Ovary (tissue), 9 donors: ENCODE data around the gene EPHB1. TPM values are rescaled to one million over a fixed set of nuclear protein-coding genes. Genes with fewer than 3 reads are reported as not detected.

ENCODE experiments used
- DNase-seq, 5 donors: peaks; one replicate each; pipeline ENCODE4 v3.0.0-alpha.2; 2019 to 2020
- H3K27ac ChIP-seq, 2 donors: fragments of 200-600 bp; one replicate each; pipeline versions ENCODE4 v1.5.1 to v1.8.0; 2019 to 2022
- H3K27me3 ChIP-seq: fragments of 200-600 bp; one replicate; pipeline ENCODE4 v1.8.0; 2022
- H3K36me3 ChIP-seq: fragments of 200-600 bp; sonication (generic); one replicate; pipeline ENCODE4 v1.5.1; 2019
- H3K4me1 ChIP-seq: one replicate; pipeline ENCODE4 v1.8.1; 2013; ENCODE audit warnings: mild to moderate bottlenecking, moderate library complexity; ENCODE audit not compliant: insufficient read depth
- H3K4me3 ChIP-seq: fragments of 200-600 bp; sonication (generic); one replicate; pipeline ENCODE4 v1.5.1; 2017
- H3K9me3 ChIP-seq, 2 donors: fragments of 200-600 bp in 1 of 2; sonication (generic) in 1 of 2; one replicate each; pipeline versions ENCODE4 v1.5.1 to v1.8.1; 2013 to 2019; ENCODE audit warnings: mild to moderate bottlenecking in 1 of 2, moderate library complexity in 1 of 2
- CTCF ChIP-seq, 3 donors: fragments of 450-650 bp in 2 of 3; fragments of 200-600 bp in 1 of 3; IDR thresholded peaks; one replicate each; pipeline versions ENCODE4 v1.5.1 to v1.8.0; 2016 to 2022; ENCODE audit warnings: antibody characterized with exemption in 3 of 3, mild to moderate bottlenecking in 1 of 3
- EP300 ChIP-seq: sonication (generic); formaldehyde crosslinking; IDR thresholded peaks from one replicate; pipeline ENCODE4 v1.6.1; 2017; ENCODE audit warnings: antibody characterized with exemption
- POLR2A ChIP-seq: fragments of 450-650 bp; IDR thresholded peaks from one replicate; pipeline ENCODE4 v1.6.1; 2017; ENCODE audit warnings: antibody characterized with exemption, mild to moderate bottlenecking, moderate library complexity
- WGBS, 3 donors: extraction: QIAGEN DNeasy Blood & Tissue Kit in 1 of 3; methylation state at CpG; one replicate each; pipeline versions ENCODE4 v1.1.5 to v1.1.7; 2013 to 2017; 5-methylcytosine and 5-hydroxymethylcytosine counted together
- intact Hi-C, 4 donors: fragments of 100-400 bp; cut with DNase I; formaldehyde crosslinking; loops; one replicate each; pipeline versions ENCODE4 v1.11.0 to v1.15.1; 2022 to 2023
- polyA plus RNA-seq, 2 donors: library from polyadenylated mRNA; stranded (reverse); fragments of 200-250 nt in 1 of 2; fragments of 350-450 nt in 1 of 2; fragmentation: Illumina TruSeq in 1 of 2; extraction: RNeasy Lipid Tissue Mini Kit (QIAGEN cat#74804) in 1 of 2; gene quantifications; one replicate each; pipeline ENCODE4 v1.2.3, GENCODE V29; 2013 to 2014
- total RNA-seq, 7 donors: library from RNA; depleted of rRNA in 2 of 7; stranded (reverse); fragments of >200 nt in 2 of 7; fragmentation: NEBNext Ultra II Directional in 3 of 7; extraction: Animal tissue kit (Norgen Biotek cat#: 25700) in 3 of 7; gene quantifications; one replicate each; pipeline versions ENCODE4 v1.1.0 to v1.2.4, GENCODE V29; 2016 to 2023
- donor health status: DM: no; HTN: no; CAD: no; lungs with moderate emphysema.
- donor health status: DM: no; HTN: no; CAD: no.
- donor health status: Bipolar disorder and iron deficiency.
- donor health status: DM: yes; HTN: yes; CAD: no.
- donor health status: DM: no; HTN: no; CAD: no.
- donor health status: DM: yes; HTN: yes; CAD: no.

The EPHB1 gene
- total and polyA plus RNA-seq, 9 donors: 0.25 to 2.7 (median 1.0) TPM

- H3K36me3 ChIP-seq: no peaks in the 10 kb centered on the region
- no peak for TF ChIP-seq CTCF (IDR thresholded peaks at IDR 0.05)
- no peak for TF ChIP-seq EP300
- no peak for TF ChIP-seq POLR2A
Measured at GRCh38 chr3:134922866-134923265, 127.8 kb downstream of the EPHB1 start.

GRCh38 chr3:134923286-134923685 is 128.2 kb downstream of the EPHB1 start:
- Histone ChIP-seq H3K4me3 (no peak overlapping the region), H3K27ac (no peak overlapping the region), H3K36me3 (no peaks in the 10 kb centered on the region), H3K9me3 (no peaks in the 10 kb centered on the region), H3K4me1 (no peaks in the 10 kb centered on the region), H3K27me3 (no peaks in the 10 kb centered on the region)
- 73 to 86% (median 81%) methylated on average over 1 of the region's 1 CpG for WGBS, 3 donors
- TF ChIP-seq POLR2A (no peak), CTCF (IDR thresholded peaks at IDR 0.05) (no peak), EP300 (no peak)
- DNase-seq: no peak
- intact Hi-C loops: no loop called here

More at GRCh38 chr3:134922866-134923265, 127.8 kb downstream of the EPHB1 start:
- Histone ChIP-seq H3K9me3 (no peaks in the 10 kb centered on the region), H3K27me3 (no peaks in the 10 kb centered on the region), H3K4me3 (no peak overlapping the region), H3K27ac (no peak overlapping the region), H3K4me1 (no peaks in the 10 kb centered on the region)
- intact Hi-C loops: no loop called here
- 86 to 92% (median 86%) methylated on average over 6 of the region's 6 CpGs for WGBS, 3 donors
- DNase-seq: no peak

GRCh38 chr3:134927599-134927998 is 132.5 kb downstream of the EPHB1 start:
- H3K4me3 ChIP-seq: no peak overlapping the region
- 35 to 55% (median 42%) methylated on average over 1 of the region's 1 CpG for WGBS, 3 donors
- intact Hi-C loops: no loop called here

GRCh38 chr3:134928392-134928791 is 133.3 kb downstream of the EPHB1 start:
- H3K36me3 ChIP-seq: no peaks in the 10 kb centered on the region
- TF ChIP-seq EP300 (no peak), CTCF (IDR thresholded peaks at IDR 0.05) (no peak), POLR2A (no peak)
- whole genome bisulfite sequencing, 3 donors: 73 to 89% (median 79%) methylated on average over 6 of the region's 6 CpGs
- H3K4me1 ChIP-seq: no peaks in the 10 kb centered on the region
- no peaks in the 10 kb centered on the region for H3K27me3 ChIP-seq
- no peak overlapping the region for H3K27ac ChIP-seq
- no peak for DNase-seq
- no peaks in the 10 kb centered on the region for H3K9me3 ChIP-seq
- no peak overlapping the region for H3K4me3 ChIP-seq
- intact Hi-C loops: no loop called here

More at GRCh38 chr3:134927599-134927998, 132.5 kb downstream of the EPHB1 start:
- H3K36me3 ChIP-seq: no peaks in the 10 kb centered on the region
- DNase-seq: no peak
- H3K27me3 ChIP-seq: no peaks in the 10 kb centered on the region
- H3K27ac ChIP-seq: no peak overlapping the region
- TF ChIP-seq CTCF (IDR thresholded peaks at IDR 0.05) (no peak), POLR2A (no peak), EP300 (no peak)
- no peaks in the 10 kb centered on the region for H3K4me1 ChIP-seq
- H3K9me3 ChIP-seq: no peaks in the 10 kb centered on the region
